MM.1S (cell line): Measurements from ENCODE around the gene SULT6B1.

Experiments
- CTCF ChIP-seq: fragments of 300-600 bp; sonication (generic); IDR thresholded peaks from 2 replicates; pipeline ENCODE4 v1.5.1; 2016; ENCODE audit warnings: antibody characterized with exemption, low read length, mixed read lengths
- EZH2 ChIP-seq: fragments of 300-600 bp; sonication (generic); optimal IDR thresholded peaks from 2 replicates; pipeline ENCODE3; 2017; ENCODE audit warnings: low read depth, mild to moderate bottlenecking, antibody characterized with exemption, low read length, mixed read lengths

- no peak for TF ChIP-seq CTCF
- TF ChIP-seq EZH2: no peak
Observed at GRCh38 chr2:37180640-37181039, 7.8 kb downstream of the SULT6B1 start.
